CD4-positive, alpha-beta T cell (primary cell): Measurements from ENCODE around the gene ATRAID. TPM values are rescaled to one million over a fixed set of nuclear protein-coding genes. Genes with fewer than 3 reads are reported as not detected.

Experiments used
- ATAC-seq: fragments of 200-7000 bp; cut with Tn5 transposase; one replicate; pipeline ENCODE4 v1.10.0; 2022; ENCODE audit warnings: mild to moderate bottlenecking; ENCODE audit not compliant: poor library complexity
- CTCF ChIA-PET: fragments of 350-600 bp; sonication (Branson Sonifier 250); formaldehyde crosslinking; loops from one replicate; lab custom pipeline; 2021; ENCODE audit warnings: antibody characterized with exemption, inconsistent platforms; lab: Charles Lee
- POLR2A ChIA-PET: fragments of 350-600 bp; sonication (Branson Sonifier 250); formaldehyde crosslinking; loops from one replicate; lab custom pipeline; 2021; ENCODE audit warnings: antibody characterized with exemption, inconsistent platforms; lab: Charles Lee
- DNase-seq, 14 experiments: peaks; one replicate each; pipeline ENCODE4 v3.0.0-alpha.2; 2013 to 2020; ENCODE audit warnings: mixed read lengths in 2 of 14
- H3K27ac ChIP-seq, 2 donors: one replicate each; pipeline versions ENCODE4 v1.5.1 to v1.7.0; 2013; ENCODE audit warnings: low read length in 2 of 2, low read depth in 1 of 2, mild to moderate bottlenecking in 1 of 2
- H3K27me3 ChIP-seq, 2 experiments: 1 replicate in 1 of 2; 2 replicates in 1 of 2; pipeline versions ENCODE4 v1.6.1 to v1.7.0; 2013; ENCODE audit warnings: low read length in 2 of 2, control low read depth in 1 of 2, mild to moderate bottlenecking in 1 of 2, moderate library complexity in 1 of 2; ENCODE audit not compliant: insufficient read depth in 2 of 2, control insufficient read depth in 1 of 2
- H3K36me3 ChIP-seq: one replicate; pipeline ENCODE4 v1.6.1; 2013; ENCODE audit warnings: low read length, control low read depth; ENCODE audit not compliant: insufficient read depth
- H3K4me1 ChIP-seq: one replicate; pipeline ENCODE4 v1.6.1; 2013; ENCODE audit warnings: low read length, control low read depth; ENCODE audit not compliant: insufficient read depth
- H3K4me3 ChIP-seq: one replicate; pipeline ENCODE4 v1.5.1; 2013; ENCODE audit warnings: mild to moderate bottlenecking, low read length, moderate library complexity
- H3K9me3 ChIP-seq, 2 experiments: 1 replicate in 1 of 2; 2 replicates in 1 of 2; pipeline versions ENCODE4 v1.6.1 to v1.7.0; 2013; ENCODE audit warnings: low read length in 2 of 2, mild to moderate bottlenecking in 2 of 2, control low read depth in 1 of 2, moderate library complexity in 1 of 2; ENCODE audit not compliant: control insufficient read depth in 1 of 2, insufficient read depth in 1 of 2
- H3K27ac Mint-ChIP-seq: one replicate; pipeline ENCODE4 v1.8.0; 2020; ENCODE audit warnings: mixed read lengths
- H3K27me3 Mint-ChIP-seq: one replicate; pipeline ENCODE4 v1.8.0; 2021; ENCODE audit warnings: mixed read lengths
- H3K36me3 Mint-ChIP-seq: one replicate; pipeline ENCODE4 v1.8.0; 2021; ENCODE audit warnings: low read depth, mixed read lengths
- H3K4me1 Mint-ChIP-seq: one replicate; pipeline ENCODE4 v1.8.0; 2021; ENCODE audit warnings: low read depth, mixed read lengths
- H3K4me3 Mint-ChIP-seq: one replicate; pipeline ENCODE4 v1.8.0; 2020; ENCODE audit warnings: mild to moderate bottlenecking, mixed read lengths
- H3K9me3 Mint-ChIP-seq: one replicate; pipeline ENCODE4 v1.8.0; 2020; ENCODE audit warnings: mixed read lengths
- intact Hi-C, 2 experiments: fragments of 100-400 bp; cut with DNase I in 1 of 2; cut with micrococcal nuclease in 1 of 2; formaldehyde crosslinking; loops; one replicate each; pipeline versions ENCODE4 v1.15.1 to v1.9.0; 2023 to 2025; cut with DNase I, micrococcal nuclease
- total RNA-seq, 174 experiments: library from RNA in 2 of 174; stranded (reverse) in 2 of 174; gene quantifications; one replicate each; pipeline ENCODE4 v1.2.3 and lab custom pipeline; 2021 to 2026
- TF ChIP-seq, protein P1 (sequence below): fragments of 200-600 bp; IDR thresholded peaks from one replicate; pipeline ENCODE4 v1.8.0; 2022; ENCODE audit warnings: antibody characterized with exemption, mild to moderate bottlenecking

Gene ATRAID
- total RNA-seq, 2 experiments from 2014 or later: 79.1 to 82.5 TPM

DNA sequence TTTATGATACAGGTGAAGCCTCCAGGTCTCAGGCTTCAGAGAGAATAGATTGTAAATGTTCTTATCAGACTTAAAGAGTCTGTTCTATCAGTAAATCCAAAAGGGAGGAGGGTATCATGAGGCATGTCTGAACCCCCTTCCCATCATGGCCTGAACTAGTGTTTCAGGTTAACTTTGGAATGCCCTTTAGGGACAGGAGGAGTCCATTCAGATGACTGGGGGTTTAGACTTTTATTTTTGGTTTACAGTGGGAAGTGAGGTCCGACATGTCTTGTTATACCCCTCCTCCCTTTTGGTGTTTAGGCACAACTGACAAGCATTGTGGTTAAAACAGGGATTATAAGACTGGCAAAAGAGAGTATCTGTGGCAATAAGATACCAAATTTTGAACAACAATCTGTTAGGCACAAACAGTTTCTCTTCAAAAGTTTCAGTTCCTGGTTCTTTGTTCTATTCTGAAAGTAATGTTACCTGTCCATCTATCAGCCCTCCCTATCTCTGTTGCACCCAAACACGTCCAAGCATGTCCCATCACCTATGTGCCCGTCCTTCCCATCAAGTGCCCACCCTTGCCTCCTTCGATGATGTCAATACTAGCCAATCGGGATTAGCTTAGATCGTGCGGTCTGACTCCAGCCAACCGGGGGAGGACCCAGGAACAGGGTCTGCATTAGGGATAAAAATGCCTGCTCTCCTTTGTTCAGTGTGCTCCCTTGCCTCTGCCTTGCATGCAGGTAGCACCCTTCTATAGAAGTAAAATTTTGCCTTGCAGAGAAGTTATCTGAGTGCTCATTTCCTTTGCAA is 46.7 kb upstream of the ATRAID start:
- H3K27ac ChIP-seq: no peak overlapping the region
- Mint-ChIP-seq H3K27me3 (peaks cover 8% of the 10 kb centered on the region), H3K9me3 (no peaks in the 10 kb centered on the region), H3K27ac (no peak overlapping the region), H3K4me1 (peaks cover 4% of the 10 kb centered on the region), H3K36me3 (no peaks in the 10 kb centered on the region), H3K4me3 (no peak overlapping the region)
- ChIA-PET CTCF (no interaction called here), POLR2A (interaction anchor here (0.8 kb wide), 1 partner anchor 170 kb away, joined by 3 read pairs; no protein-coding TSS in a partner anchor)
- intact Hi-C loops: no loop called here
- ATAC-seq: no peak
- peaks cover 1 to 3% of the 10 kb centered on the region in 2 experiments for H3K27me3 ChIP-seq
- no peaks in the 10 kb centered on the region for H3K9me3 ChIP-seq
- H3K4me1 ChIP-seq: peaks cover 5% of the 10 kb centered on the region
- H3K4me3 ChIP-seq: no peak overlapping the region
- no peaks in the 10 kb centered on the region for H3K36me3 ChIP-seq
- TF ChIP-seq, protein P1, sequence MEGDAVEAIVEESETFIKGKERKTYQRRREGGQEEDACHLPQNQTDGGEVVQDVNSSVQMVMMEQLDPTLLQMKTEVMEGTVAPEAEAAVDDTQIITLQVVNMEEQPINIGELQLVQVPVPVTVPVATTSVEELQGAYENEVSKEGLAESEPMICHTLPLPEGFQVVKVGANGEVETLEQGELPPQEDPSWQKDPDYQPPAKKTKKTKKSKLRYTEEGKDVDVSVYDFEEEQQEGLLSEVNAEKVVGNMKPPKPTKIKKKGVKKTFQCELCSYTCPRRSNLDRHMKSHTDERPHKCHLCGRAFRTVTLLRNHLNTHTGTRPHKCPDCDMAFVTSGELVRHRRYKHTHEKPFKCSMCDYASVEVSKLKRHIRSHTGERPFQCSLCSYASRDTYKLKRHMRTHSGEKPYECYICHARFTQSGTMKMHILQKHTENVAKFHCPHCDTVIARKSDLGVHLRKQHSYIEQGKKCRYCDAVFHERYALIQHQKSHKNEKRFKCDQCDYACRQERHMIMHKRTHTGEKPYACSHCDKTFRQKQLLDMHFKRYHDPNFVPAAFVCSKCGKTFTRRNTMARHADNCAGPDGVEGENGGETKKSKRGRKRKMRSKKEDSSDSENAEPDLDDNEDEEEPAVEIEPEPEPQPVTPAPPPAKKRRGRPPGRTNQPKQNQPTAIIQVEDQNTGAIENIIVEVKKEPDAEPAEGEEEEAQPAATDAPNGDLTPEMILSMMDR: no peak
- DNase-seq: no peak

DNA sequence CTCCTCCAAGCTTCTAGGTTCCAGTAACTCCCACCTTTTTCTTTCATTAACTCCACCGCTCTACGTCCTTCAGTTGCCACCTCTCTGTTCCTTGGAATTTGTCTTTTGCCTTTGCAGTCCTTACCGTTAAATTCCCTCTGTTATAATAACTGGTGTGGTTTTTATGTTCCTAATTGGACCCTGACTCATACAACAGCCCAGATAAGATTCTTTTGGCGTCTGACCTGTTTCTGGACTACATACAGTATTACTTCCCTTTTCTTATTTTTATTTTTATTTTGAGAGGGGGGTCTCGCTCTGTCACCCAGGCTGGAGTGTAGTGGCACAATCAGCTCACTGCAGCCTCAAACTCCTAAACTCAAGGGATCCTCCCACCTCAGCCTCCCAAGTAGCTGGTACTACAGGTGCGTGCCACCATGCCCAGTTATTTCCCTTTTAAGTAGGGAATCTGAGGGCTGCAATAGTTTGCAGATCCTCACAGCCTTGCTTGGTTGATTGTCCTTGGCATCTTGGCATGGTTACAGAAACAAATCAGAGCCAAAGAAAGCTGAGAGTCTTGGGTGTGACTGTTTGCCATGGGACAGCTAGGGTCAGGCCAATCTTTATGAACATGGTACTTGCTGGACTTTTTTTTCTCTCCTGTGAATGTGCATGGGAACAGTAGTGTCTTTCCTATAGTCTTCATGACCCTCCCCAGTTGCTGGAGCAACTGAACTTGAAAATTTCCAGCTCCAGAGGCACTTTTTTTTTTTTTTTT is 41.1 kb upstream of the ATRAID start:
- Histone ChIP-seq H3K36me3 (no peaks in the 10 kb centered on the region), H3K27me3 (peaks cover 3 to 5% of the 10 kb centered on the region in 2 experiments), H3K4me1 (peaks cover 8% of the 10 kb centered on the region), H3K4me3 (no peak overlapping the region), H3K9me3 (no peaks in the 10 kb centered on the region), H3K27ac (no peak overlapping the region)
- TF ChIP-seq, protein P1: no peak
- Mint-ChIP-seq H3K36me3 (no peaks in the 10 kb centered on the region), H3K27me3 (peaks cover 16% of the 10 kb centered on the region), H3K9me3 (no peaks in the 10 kb centered on the region), H3K27ac (no peak overlapping the region), H3K4me1 (peaks cover 4% of the 10 kb centered on the region), H3K4me3 (no peak overlapping the region)
- POLR2A ChIA-PET: no interaction called here
- no peak for ATAC-seq
- intact Hi-C loops: loop anchor here (1.0 to 2.0 kb wide), 4 partner anchors 22 to 133 kb away; no protein-coding TSS in a partner anchor
- CTCF ChIA-PET: interaction anchor here (0.7 to 1.6 kb wide), 12 partner anchors 7 to 210 kb away, joined by 3 to 14 read pairs (median 4); partner anchors contain the start of gene PREB
- DNase-seq: no peak

DNA sequence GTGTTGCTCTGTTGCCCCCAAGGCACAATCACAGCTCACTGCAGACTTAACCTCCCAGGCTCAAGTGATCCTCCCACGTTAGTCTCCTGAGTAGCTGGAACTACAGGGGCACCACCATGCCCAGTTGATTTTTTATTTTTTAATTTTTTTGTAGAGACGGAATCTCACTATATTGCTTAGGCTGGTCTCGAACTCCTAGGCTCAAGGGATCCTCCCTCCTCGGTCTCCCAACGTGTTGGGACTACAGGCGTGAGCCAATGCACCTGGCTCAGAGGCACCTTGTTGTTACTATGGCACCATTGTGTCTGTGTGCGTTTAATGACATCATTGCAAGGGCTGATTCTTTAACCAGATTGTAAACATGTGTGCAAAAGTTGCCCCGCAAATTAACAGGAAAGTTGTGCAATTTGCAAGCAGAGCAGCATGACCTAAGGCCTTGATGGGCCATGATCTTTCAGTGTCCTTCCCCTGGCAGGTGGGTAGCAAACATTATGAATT is 40.4 kb upstream of the ATRAID start:
- peaks cover 3 to 5% of the 10 kb centered on the region in 2 experiments for H3K27me3 ChIP-seq
- no peak overlapping the region for H3K27ac ChIP-seq
- H3K4me1 ChIP-seq: peaks cover 8% of the 10 kb centered on the region
- H3K4me1 Mint-ChIP-seq: peaks cover 4% of the 10 kb centered on the region
- no peak for DNase-seq
- no peak overlapping the region for H3K4me3 ChIP-seq
- CTCF ChIA-PET: interaction anchor here (0.7 to 0.8 kb wide), 2 partner anchors 70 to 211 kb away, joined by 3 read pairs; no protein-coding TSS in a partner anchor
- H3K9me3 Mint-ChIP-seq: no peaks in the 10 kb centered on the region
- intact Hi-C loops: loop anchor here (2.0 kb wide), 2 partner anchors 21 to 109 kb away; no protein-coding TSS in a partner anchor
- peaks cover 23% of the 10 kb centered on the region for H3K27me3 Mint-ChIP-seq
- no peak for ATAC-seq
- H3K36me3 ChIP-seq: no peaks in the 10 kb centered on the region
- H3K4me3 Mint-ChIP-seq: no peak overlapping the region
- TF ChIP-seq, protein P1: no peak
- H3K36me3 Mint-ChIP-seq: no peaks in the 10 kb centered on the region
- no peak overlapping the region for H3K27ac Mint-ChIP-seq
- POLR2A ChIA-PET: no interaction called here
- H3K9me3 ChIP-seq: no peaks in the 10 kb centered on the region
